ENCODE data around the gene IL2RA.
"Not testable (repeated sequence)": the region's sequence is repeated elsewhere in the genome, so short reads cannot be mapped to it uniquely, and the experiment has no call there.

IL2RA gene

GRCh38 chr10:6062101-6062771 is at the start of gene IL2RA:
Gene IL2RA (minus strand): TSS chr10:6062367. CDS start chr10:6062151, 216 bp downstream.
- DNase-seq = no peak

DNA sequence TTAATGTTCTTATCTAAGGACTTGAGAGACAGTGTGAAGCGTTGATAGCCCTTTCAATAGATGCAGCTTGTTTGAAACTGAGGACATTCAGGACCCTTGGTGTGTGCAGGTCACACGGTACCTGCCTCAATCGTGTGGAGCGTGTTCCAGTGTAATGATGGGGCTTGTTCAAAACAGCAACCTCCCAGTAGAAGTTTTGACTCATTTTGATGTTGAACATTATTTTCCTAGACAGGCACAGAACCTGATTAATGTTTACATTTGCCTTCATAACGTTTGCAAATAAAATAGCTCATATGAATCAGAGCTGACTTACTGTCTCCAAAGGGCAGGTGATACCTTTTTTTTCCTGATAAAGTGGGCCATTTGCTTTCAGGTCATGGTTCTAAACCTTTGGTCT is 48.0 kb upstream of the IL2RA start:
- DNase-seq = no peak

- no peak for DNase-seq
These were observed 47.2 kb upstream of the IL2RA start for GRCh38 chr10:6109444-6109775.

DNA sequence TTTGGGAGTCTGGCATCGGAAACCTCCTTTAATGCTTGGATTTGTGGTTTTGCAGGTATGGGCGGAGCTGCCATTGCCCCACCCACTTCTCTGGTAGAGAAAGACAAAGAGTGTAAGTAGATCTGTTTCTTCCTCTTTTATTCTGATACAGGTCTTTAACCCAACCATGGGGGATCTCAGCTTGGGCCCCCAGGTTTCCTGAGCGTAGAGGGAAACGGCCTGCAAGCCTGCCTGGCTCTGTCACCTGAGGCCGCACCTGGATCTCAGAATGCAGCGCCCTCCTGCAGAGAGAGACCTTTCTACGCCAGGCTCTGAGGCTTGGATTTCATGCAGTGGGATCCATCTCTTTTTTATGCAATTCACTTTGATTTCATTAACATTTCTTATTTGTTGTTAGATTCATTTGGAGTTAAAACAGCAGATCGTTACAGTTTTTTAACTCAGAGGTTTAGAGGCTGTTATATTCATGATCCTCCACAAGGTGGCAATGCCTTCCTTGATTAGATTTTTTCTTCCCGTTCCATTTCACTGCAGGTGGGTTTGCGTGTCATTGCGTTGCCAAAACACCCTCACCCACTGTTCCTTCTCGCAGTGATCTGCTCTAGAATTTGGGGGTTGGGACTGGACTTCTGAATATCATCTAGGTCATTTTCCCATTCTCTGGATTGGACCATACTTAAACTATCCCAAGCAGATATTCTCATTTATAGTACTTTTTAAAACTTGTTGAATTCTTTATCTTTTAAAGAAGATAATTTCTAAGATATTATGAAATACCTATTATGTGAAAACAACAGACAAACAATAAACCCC is 46.7 kb upstream of the IL2RA start:
- no peak for DNase-seq

- no peak for DNase-seq
These were observed 45.9 kb upstream of the IL2RA start for GRCh38 chr10:6108072-6108471.

GRCh38 chr10:6107616-6108015 is 45.4 kb upstream of the IL2RA start:
- DNase-seq = not testable (repeated sequence)

DNA sequence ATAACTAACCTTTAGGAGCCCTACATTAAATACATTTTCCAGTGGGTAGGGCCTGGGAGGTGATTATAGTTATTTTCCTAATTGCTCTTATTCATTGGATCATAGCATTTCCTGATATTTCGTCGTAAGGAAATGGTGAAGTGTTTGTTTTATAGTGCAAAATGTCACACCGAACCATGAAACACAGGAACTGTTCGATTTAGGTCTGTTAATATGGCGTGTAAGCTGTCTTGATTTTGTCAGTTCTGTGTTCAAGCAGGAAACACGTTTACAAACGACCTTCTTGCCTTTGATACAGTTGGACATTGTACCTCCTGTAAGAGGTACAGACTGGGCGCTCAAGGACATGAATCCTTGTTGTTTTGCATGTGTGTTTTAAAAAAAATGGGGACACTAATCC is 41.4 kb upstream of the IL2RA start:
- no peak for DNase-seq

- DNase-seq = no peak
These were observed 40.0 kb upstream of the IL2RA start for GRCh38 chr10:6102128-6102527.

- no peak for DNase-seq
These were observed 39.0 kb upstream of the IL2RA start for GRCh38 chr10:6101181-6101580.

- DNase-seq = no peak
These were observed 38.2 kb upstream of the IL2RA start for GRCh38 chr10:6100370-6100769.

- DNase-seq = no peak
These were observed 36.0 kb upstream of the IL2RA start for GRCh38 chr10:6098156-6098555.

DNA sequence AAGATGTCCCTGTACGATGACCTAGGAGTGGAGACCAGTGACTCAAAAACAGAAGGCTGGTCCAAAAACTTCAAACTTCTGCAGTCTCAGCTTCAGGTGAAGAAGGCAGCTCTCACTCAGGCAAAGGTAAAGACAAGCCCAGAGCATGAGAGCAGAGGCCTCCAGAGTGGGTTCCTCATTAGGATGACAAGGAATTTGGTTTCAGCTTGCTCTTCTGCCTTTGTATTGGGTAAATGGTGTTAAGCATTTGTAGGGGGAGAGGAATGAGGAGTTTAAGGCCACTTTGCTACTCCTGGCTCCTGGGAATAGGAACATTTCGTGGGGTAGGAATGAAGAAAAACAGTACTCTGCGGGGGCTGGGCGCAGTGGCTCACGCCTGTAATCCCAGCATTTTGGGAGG is 34.9 kb upstream of the IL2RA start:
- DNase-seq = no peak

DNA sequence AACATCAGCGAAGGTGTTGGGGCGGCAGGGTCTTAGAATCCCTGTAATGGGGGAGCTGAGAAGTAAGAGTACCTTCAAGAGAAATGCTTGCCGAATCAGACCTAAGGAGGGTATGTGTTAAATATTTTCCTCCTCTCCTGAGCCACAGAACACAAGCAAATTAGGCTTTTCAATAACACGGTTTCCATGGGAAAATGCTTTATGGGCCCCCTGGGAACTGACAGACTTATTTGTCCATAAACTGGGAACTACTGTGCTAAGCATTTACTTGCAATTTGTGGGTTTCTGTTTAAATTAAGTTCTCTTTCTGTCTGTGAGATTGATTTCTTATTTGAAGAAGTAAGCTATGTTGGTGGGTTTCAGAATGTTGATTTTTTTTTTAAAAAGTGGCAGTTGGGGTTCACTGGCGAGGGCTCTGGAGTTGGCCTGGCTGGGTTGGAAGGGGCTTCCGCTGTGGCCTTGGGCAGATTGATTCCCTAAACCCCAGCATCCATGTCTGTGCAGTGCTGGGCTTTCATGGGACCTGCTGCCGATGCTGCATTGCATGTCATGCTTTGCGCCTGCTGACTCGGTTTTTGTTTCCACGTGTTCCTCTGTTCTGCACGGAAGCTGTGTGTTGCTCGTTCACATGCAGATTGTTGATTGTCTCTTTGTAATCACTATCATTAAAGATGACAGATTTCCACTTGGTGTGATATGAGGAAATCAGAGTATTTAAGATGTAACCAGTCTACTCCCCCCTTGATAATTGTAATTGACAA is 33.8 kb upstream of the IL2RA start:
- no peak for DNase-seq

- no peak for DNase-seq
These were observed 30.6 kb upstream of the IL2RA start for GRCh38 chr10:6092731-6093130.

GRCh38 chr10:6091630-6092029 is 29.5 kb upstream of the IL2RA start:
- no peak for DNase-seq

- DNase-seq = peak; percentile 53
These were observed 27.4 kb upstream of the IL2RA start for GRCh38 chr10:6089334-6090219.

GRCh38 chr10:6088721-6089333 is 26.7 kb upstream of the IL2RA start, which contains the start of gene RBM17:
Gene RBM17 (plus strand): TSS chr10:6089034. CDS start chr10:6097066, 8,032 bp downstream.
- DNase-seq = peak; percentile 98

- peak; percentile 84 for DNase-seq
These were observed 24.4 kb upstream of the IL2RA start for GRCh38 chr10:6086375-6087233.

DNA sequence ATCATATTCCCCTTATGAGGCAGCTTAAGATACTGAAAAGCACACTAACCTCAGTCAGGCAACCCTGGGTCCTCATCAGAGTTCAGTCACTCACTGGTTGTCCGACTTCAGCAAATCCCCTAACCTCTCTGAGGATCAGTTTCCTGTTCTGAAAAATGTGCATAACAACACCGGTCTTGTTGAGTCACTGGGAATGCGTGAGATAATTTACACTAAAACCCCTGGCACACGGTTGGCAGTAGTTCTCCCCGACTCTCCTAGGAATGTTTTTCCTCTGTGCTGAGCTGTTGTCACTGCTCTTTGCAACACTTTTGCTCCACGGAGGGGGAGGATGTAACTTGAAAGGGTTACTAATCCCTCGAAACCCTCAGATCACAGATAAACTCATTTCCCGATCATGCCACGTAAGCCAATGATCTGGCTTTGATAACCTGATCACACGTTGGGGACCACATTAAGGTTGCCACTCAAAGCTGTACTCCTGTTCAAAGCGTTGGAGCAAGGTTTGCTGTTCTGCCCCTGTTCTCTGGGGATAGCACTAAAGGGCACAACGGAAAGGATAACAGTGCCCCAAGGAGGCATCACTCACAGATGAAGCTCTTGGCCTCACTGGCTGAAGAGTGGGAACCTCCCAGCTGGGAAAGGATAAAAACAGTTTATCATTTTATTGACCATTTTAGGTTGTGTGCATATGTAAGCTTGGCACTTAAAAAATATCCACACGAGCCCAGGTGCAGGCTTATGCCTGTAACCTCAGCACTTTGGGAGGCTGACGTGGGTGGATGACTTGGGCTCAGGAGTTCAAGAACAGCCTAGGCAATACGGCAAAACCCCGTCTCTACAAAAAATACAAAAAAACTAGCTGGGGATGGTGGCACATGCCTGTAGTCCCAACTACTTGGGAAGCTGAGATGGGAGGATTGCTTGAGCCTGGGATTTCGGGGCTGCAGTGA is 21.6 kb upstream of the IL2RA start:
- DNase-seq = no peak
